Neuronal stem cell (in vitro differentiated cells): ENCODE results near the gene MYO16.

Experiments
- DNase-seq: peaks from one replicate; pipeline ENCODE4 v3.0.0-alpha.2; 2013; ENCODE audit warnings: low spot score
- H2AFZ ChIP-seq: one replicate; pipeline ENCODE4 v1.6.1; 2013; ENCODE audit warnings: mild to moderate bottlenecking, low read length, inconsistent platforms
- H2AK5ac ChIP-seq: 2 replicates; pipeline ENCODE4 v1.6.1; 2013; ENCODE audit warnings: low read depth, mild to moderate bottlenecking, inconsistent platforms, low read length, moderate library complexity, mixed read lengths
- H2BK120ac ChIP-seq: 2 replicates; pipeline ENCODE4 v1.6.1; 2013; ENCODE audit warnings: low read depth, mild to moderate bottlenecking, inconsistent platforms, low read length, moderate library complexity, mixed read lengths
- H2BK12ac ChIP-seq: one replicate; pipeline ENCODE4 v1.6.1; 2013; ENCODE audit warnings: low read length, inconsistent platforms
- H2BK15ac ChIP-seq: 2 replicates; pipeline ENCODE4 v1.6.1; 2013; ENCODE audit warnings: mild to moderate bottlenecking, low read length, inconsistent platforms, mixed read lengths
- H2BK5ac ChIP-seq: one replicate; pipeline ENCODE4 v1.6.1; 2013; ENCODE audit warnings: inconsistent platforms, mild to moderate bottlenecking, low read length, moderate library complexity
- H3K14ac ChIP-seq: one replicate; pipeline ENCODE4 v1.6.1; 2013; ENCODE audit warnings: low read length, inconsistent platforms
- H3K18ac ChIP-seq: 2 replicates; pipeline ENCODE4 v1.6.1; 2013; ENCODE audit warnings: low read length, inconsistent platforms
- H3K23ac ChIP-seq: 2 replicates; pipeline ENCODE4 v1.6.1; 2013; ENCODE audit warnings: low read depth, mild to moderate bottlenecking, mixed read lengths, low read length, inconsistent platforms; ENCODE audit not compliant: poor library complexity
- H3K27ac ChIP-seq: replicated peaks from 3 replicates; pipeline ENCODE4 v1.5.1; 2013; ENCODE audit warnings: low read length, inconsistent platforms
- H3K27me3 ChIP-seq, 3 experiments: 2 replicates each; pipeline ENCODE4 v1.6.1; 2013; ENCODE audit warnings: low read length in 3 of 3, mild to moderate bottlenecking in 2 of 3, inconsistent platforms in 1 of 3, low read depth in 1 of 3, mixed read lengths in 1 of 3, moderate library complexity in 1 of 3; ENCODE audit not compliant: control insufficient read depth in 3 of 3, insufficient read depth in 3 of 3
- H3K36me3 ChIP-seq, 2 donors: replicated peaks in 1 of 2; 2 replicates each; pipeline ENCODE4 v1.6.1; 2013; ENCODE audit warnings: low read length in 2 of 2; ENCODE audit not compliant: control insufficient read depth in 2 of 2, insufficient read depth in 2 of 2
- H3K4ac ChIP-seq: 2 replicates; pipeline ENCODE4 v1.6.1; 2013; ENCODE audit warnings: inconsistent platforms, mild to moderate bottlenecking, low read length, moderate library complexity
- H3K4me1 ChIP-seq, 2 donors: 1 replicate in 1 of 2; 2 replicates in 1 of 2; pipeline ENCODE4 v1.6.1; 2013; ENCODE audit warnings: low read length in 2 of 2, low read depth in 1 of 2; ENCODE audit not compliant: control insufficient read depth in 2 of 2, insufficient read depth in 1 of 2
- H3K4me2 ChIP-seq: one replicate; pipeline ENCODE4 v1.6.1; 2013; ENCODE audit warnings: mild to moderate bottlenecking, low read length, inconsistent platforms; ENCODE audit not compliant: insufficient read depth, poor library complexity, severe bottlenecking
- H3K4me3 ChIP-seq, 2 donors: 2 replicates each; pipeline ENCODE4 v1.5.1; 2013; ENCODE audit warnings: low read length in 2 of 2, mild to moderate bottlenecking in 2 of 2, inconsistent platforms in 1 of 2, moderate library complexity in 1 of 2
- H3K79me1 ChIP-seq: one replicate; pipeline ENCODE4 v1.6.1; 2013; ENCODE audit warnings: low read depth, mild to moderate bottlenecking, inconsistent platforms, low read length, moderate library complexity
- H3K9ac ChIP-seq: one replicate; pipeline ENCODE4 v1.6.1; 2013; ENCODE audit warnings: mild to moderate bottlenecking, low read depth, low read length, inconsistent platforms; ENCODE audit not compliant: poor library complexity
- H3K9me3 ChIP-seq, 2 donors: replicated peaks in 1 of 2; 2 replicates each; pipeline versions ENCODE3 to v1.6.1; 2013; ENCODE audit warnings: low read length in 2 of 2, mild to moderate bottlenecking in 2 of 2, inconsistent platforms in 1 of 2, low read depth in 1 of 2, mixed read lengths in 1 of 2, moderate library complexity in 1 of 2; ENCODE audit not compliant: control insufficient read depth in 2 of 2, insufficient read depth in 1 of 2
- H4K8ac ChIP-seq: one replicate; pipeline ENCODE4 v1.6.1; 2013; ENCODE audit warnings: low read depth, mild to moderate bottlenecking, inconsistent platforms, low read length, moderate library complexity
- H4K91ac ChIP-seq: one replicate; pipeline ENCODE4 v1.6.1; 2013; ENCODE audit warnings: low read length, low read depth, mild to moderate bottlenecking, inconsistent platforms; ENCODE audit not compliant: poor library complexity
- WGBS, 2 donors: extraction: QIAGEN DNeasy Blood & Tissue Kit; methylation state at CpG; one replicate each; pipeline ENCODE4 v1.1.7; 2013; ENCODE audit warnings: missing lambda C conversion rate in 2 of 2, mixed read lengths in 1 of 2; ENCODE audit not compliant: insufficient read length in 2 of 2, insufficient replicate concordance in 1 of 2; ENCODE audit errors: extremely low coverage in 2 of 2; 5-methylcytosine and 5-hydroxymethylcytosine counted together

Gene MYO16

DNA sequence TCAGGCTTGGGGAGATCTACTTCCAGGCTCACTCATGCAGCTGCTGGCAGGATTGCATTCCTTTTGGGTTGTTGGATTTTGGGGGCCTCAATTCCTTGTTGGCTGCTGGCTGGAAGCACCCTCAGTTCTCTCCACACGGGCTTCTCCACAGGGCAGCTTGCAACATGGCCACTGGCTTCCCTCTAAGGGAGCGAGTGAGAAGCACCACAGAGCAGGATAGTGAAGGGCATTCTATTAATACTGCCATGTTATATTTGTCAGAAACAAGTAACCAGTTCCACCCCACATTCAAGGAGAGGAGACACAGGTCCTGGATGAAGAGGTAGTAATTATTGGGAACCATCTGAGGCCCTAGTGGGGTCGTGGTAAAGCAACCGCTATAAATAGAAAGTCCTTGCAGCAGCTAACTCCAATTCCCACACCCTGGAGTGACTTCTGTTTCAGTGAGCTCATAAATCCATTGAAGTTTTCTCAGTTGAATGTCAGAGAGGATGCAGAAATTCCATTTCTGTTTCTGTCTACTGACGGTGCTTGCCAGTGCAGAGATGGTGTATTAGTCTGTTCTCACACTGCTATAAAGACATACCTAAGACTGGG lies 598.0 kb downstream of the MYO16 start:
- no peak overlapping the region for H2BK5ac ChIP-seq
- no peak overlapping the region for H3K23ac ChIP-seq
- peaks cover 5 to 8% of the 10 kb centered on the region in 2 donors for H3K9me3 ChIP-seq
- no CpG with 5 or more reads among the region's 5 CpGs for WGBS, 2 donors
- no peak overlapping the region for H3K14ac ChIP-seq
- H2BK12ac ChIP-seq = no peak overlapping the region
- H3K27ac ChIP-seq = no peak overlapping the region
- no peaks in the 10 kb centered on the region for H3K27me3 ChIP-seq
- no peak overlapping the region for H3K4ac ChIP-seq
- H2BK120ac ChIP-seq = no peak overlapping the region
- no peaks in the 10 kb centered on the region for H3K4me1 ChIP-seq
- H3K18ac ChIP-seq = no peak overlapping the region
- H4K8ac ChIP-seq = no peak overlapping the region
- H2BK15ac ChIP-seq = no peak overlapping the region
- no peak for DNase-seq
- H3K4me3 ChIP-seq = no peak overlapping the region
- H3K79me1 ChIP-seq = no peaks in the 10 kb centered on the region
- no peak overlapping the region for H4K91ac ChIP-seq
- H2AFZ ChIP-seq = no peak overlapping the region
- no peak overlapping the region for H3K4me2 ChIP-seq
- no peak overlapping the region for H3K9ac ChIP-seq
- H3K36me3 ChIP-seq = no peaks in the 10 kb centered on the region
- no peak overlapping the region for H2AK5ac ChIP-seq

DNA sequence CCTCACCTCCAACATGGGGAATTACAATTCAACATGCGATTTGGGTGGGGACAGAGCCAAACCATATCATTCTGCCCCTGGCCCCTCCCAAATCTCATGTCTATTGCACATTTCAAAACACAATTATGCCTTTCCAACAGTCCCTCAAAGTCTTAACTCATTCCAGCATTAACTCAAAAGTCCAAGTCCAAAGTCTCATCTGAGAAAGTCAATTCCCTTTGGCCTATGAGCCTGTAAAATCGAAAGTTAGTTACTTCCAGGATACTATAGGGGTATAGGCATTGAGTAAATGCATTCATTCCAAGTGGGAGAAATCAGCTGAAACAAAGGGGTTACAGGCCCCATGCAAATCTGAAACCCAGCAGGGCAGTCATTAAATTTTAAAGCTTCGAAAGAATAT lies 598.8 kb downstream of the MYO16 start:
- Histone ChIP-seq H3K9ac (no peak overlapping the region), H2BK120ac (no peak overlapping the region), H3K4me1 (no peaks in the 10 kb centered on the region), H3K36me3 (no peaks in the 10 kb centered on the region), H2AK5ac (no peak overlapping the region), H2AFZ (no peak overlapping the region), H3K4me2 (no peak overlapping the region), H3K9me3 (peaks cover 5 to 8% of the 10 kb centered on the region in 2 donors), H2BK15ac (no peak overlapping the region), H4K8ac (no peak overlapping the region), H3K4ac (no peak overlapping the region), H3K23ac (no peak overlapping the region), H2BK12ac (no peak overlapping the region), H3K79me1 (no peaks in the 10 kb centered on the region), H4K91ac (no peak overlapping the region), H3K27me3 (no peaks in the 10 kb centered on the region), H2BK5ac (no peak overlapping the region), H3K14ac (no peak overlapping the region), H3K27ac (no peak overlapping the region), H3K4me3 (no peak overlapping the region), H3K18ac (no peak overlapping the region)
- no CpG with 5 or more reads among the region's 3 CpGs for WGBS, 2 donors
- DNase-seq = no peak

DNA sequence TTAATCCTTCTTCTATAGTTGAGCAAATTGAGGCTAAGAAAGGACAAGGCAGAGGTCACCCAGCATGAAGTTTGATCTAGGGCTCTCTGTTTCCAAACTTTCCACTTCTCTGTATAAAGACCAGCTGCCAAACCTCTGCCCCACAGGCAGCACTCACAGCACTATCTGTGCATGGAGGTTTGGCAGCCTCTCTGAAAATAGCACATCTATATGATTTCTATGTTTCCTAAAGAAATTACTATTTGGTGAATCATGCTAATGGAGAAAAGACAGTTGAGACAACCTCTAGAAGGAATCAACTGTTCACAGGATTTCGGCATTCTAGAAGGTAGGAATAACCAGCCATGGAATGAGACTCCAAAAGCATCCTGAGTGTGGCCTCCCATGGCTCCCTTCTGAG lies 602.5 kb downstream of the MYO16 start:
- H3K4me3 ChIP-seq = no peak overlapping the region
- DNase-seq = no peak
- H3K14ac ChIP-seq = no peak overlapping the region
- no peak overlapping the region for H2BK15ac ChIP-seq
- no peaks in the 10 kb centered on the region for H3K36me3 ChIP-seq
- no peak overlapping the region for H3K27ac ChIP-seq
- H2BK5ac ChIP-seq = no peak overlapping the region
- no CpG with 5 or more reads among the region's 1 CpG for WGBS, 2 donors
- H2BK12ac ChIP-seq = no peak overlapping the region
- H3K4me2 ChIP-seq = no peak overlapping the region
- H2AFZ ChIP-seq = no peak overlapping the region
- no peaks in the 10 kb centered on the region for H3K27me3 ChIP-seq
- no peak overlapping the region for H3K4ac ChIP-seq
- no peaks in the 10 kb centered on the region for H3K79me1 ChIP-seq
- no peak overlapping the region for H3K9ac ChIP-seq
- H2BK120ac ChIP-seq = no peak overlapping the region
- H3K9me3 ChIP-seq = peaks cover 4 to 5% of the 10 kb centered on the region in 2 donors
- no peak overlapping the region for H4K8ac ChIP-seq
- no peak overlapping the region for H3K18ac ChIP-seq
- no peak overlapping the region for H3K23ac ChIP-seq
- H4K91ac ChIP-seq = no peak overlapping the region
- H3K4me1 ChIP-seq = no peaks in the 10 kb centered on the region
- no peak overlapping the region for H2AK5ac ChIP-seq

DNA sequence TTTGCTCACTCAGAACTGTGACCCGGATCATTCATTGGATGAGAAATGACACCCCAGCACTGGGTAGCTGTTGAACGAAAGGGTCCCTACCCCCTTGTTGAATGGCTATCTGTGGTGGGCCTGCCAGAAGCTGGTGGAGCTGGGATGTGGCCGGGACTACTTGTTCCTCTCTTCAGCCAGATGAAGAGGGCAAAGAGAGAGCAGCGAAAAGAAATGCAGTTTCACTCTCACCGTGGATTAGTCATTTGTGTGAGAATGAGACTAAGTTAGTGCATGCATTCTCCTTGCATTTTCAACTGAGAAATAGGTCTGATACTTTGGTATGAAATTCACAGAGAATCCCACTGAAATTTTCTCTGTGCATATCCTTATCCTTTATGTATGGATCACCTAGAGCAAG lies 603.9 kb downstream of the MYO16 start:
- no peak overlapping the region for H2AK5ac ChIP-seq
- H3K9me3 ChIP-seq = peaks cover 4 to 5% of the 10 kb centered on the region in 2 donors
- no peak overlapping the region for H3K14ac ChIP-seq
- no peak overlapping the region for H2AFZ ChIP-seq
- H3K4me1 ChIP-seq = no peaks in the 10 kb centered on the region
- H3K9ac ChIP-seq = no peak overlapping the region
- H3K4me2 ChIP-seq = no peak overlapping the region
- H3K4me3 ChIP-seq = no peak overlapping the region
- no peak overlapping the region for H2BK5ac ChIP-seq
- no peaks in the 10 kb centered on the region for H3K79me1 ChIP-seq
- H3K36me3 ChIP-seq = no peaks in the 10 kb centered on the region
- no peak overlapping the region for H4K8ac ChIP-seq
- H3K4ac ChIP-seq = no peak overlapping the region
- no peak overlapping the region for H3K27ac ChIP-seq
- DNase-seq = no peak
- H4K91ac ChIP-seq = no peak overlapping the region
- no CpG with 5 or more reads among the region's 5 CpGs for WGBS, 2 donors
- H3K18ac ChIP-seq = no peak overlapping the region
- H2BK12ac ChIP-seq = no peak overlapping the region
- H2BK15ac ChIP-seq = no peak overlapping the region
- no peaks in the 10 kb centered on the region for H3K27me3 ChIP-seq
- no peak overlapping the region for H2BK120ac ChIP-seq
- no peak overlapping the region for H3K23ac ChIP-seq
